H1 (cell line): ENCODE measurements around the gene ELMO1.

ENCODE experiments used
- CTCF ChIP-seq, 3 experiments: IDR thresholded peaks; 1 replicate in 2 of 3; 2 replicates in 1 of 3; pipeline versions ENCODE4 v1.5.1 to v1.6.1; 2011; ENCODE audit warnings: low read length in 3 of 3, mild to moderate bottlenecking in 3 of 3, inconsistent platforms in 2 of 3, low read depth in 1 of 3, moderate library complexity in 1 of 3; ENCODE audit not compliant: insufficient read depth in 1 of 3; ENCODE audit errors: control extremely low read depth in 1 of 3
- GABPA ChIP-seq: IDR thresholded peaks from 2 replicates; pipeline ENCODE4 v1.6.1; 2011; ENCODE audit warnings: mild to moderate bottlenecking, low read length, moderate library complexity, borderline replicate concordance; ENCODE audit not compliant: insufficient read depth
- HDAC2 ChIP-seq, 2 experiments: fragments of 300-600 bp in 1 of 2; sonication (generic) in 1 of 2; IDR thresholded peaks; 2 replicates each; pipeline ENCODE4 v1.6.1; 2011 to 2012; ENCODE audit warnings: low read depth in 2 of 2, low read length in 2 of 2, mild to moderate bottlenecking in 2 of 2, moderate library complexity in 2 of 2, borderline replicate concordance in 1 of 2, inconsistent platforms in 1 of 2
- KDM1A ChIP-seq: fragments of 200-600, 300-600 bp; sonication (generic); IDR thresholded peaks from 2 replicates; pipeline ENCODE4 v1.7.1; 2016; ENCODE audit warnings: mild to moderate bottlenecking, low read length, borderline replicate concordance
- RFX5 ChIP-seq: IDR thresholded peaks from 2 replicates; pipeline ENCODE4 v1.6.1; 2011; ENCODE audit warnings: low read depth, low read length, improper control_type of control experiment, borderline replicate concordance
- RNF2 ChIP-seq: fragments of 200-900, 300-1000 bp; sonication (generic); IDR thresholded peaks from 2 replicates; pipeline ENCODE4 v1.7.1; 2016; ENCODE audit warnings: borderline replicate concordance, low read depth, mild to moderate bottlenecking, antibody characterized with exemption, low read length; ENCODE audit not compliant: poor library complexity, severe bottlenecking; ENCODE audit errors: missing control alignments
- SP2 ChIP-seq: IDR thresholded peaks from 2 replicates; pipeline ENCODE4 v1.6.1; 2012; ENCODE audit warnings: mild to moderate bottlenecking, low read length, inconsistent platforms
- TAF1 ChIP-seq: IDR thresholded peaks from 2 replicates; pipeline ENCODE4 v1.6.1; 2011; ENCODE audit warnings: mild to moderate bottlenecking, low read depth, low read length
- USF2 ChIP-seq: IDR thresholded peaks from 2 replicates; pipeline ENCODE4 v1.6.1; 2011; ENCODE audit warnings: low read length, improper control_type of control experiment

GRCh38 chr7:37295401-37295800, 153.3 kb downstream of the ELMO1 start:
- TF ChIP-seq GABPA (no peak), RNF2 (no peak), USF2 (no peak), HDAC2 (IDR thresholded peaks at IDR 0.05; ENCODE audit: borderline replicate concordance in 1 of 2, low read depth in 2 of 2, low read length in 2 of 2) (no peak), KDM1A (no peak), TAF1 (no peak), CTCF (IDR thresholded peaks at IDR 0.05; ENCODE audit: control extremely low read depth in 1 of 3, insufficient read depth in 1 of 3, low read depth in 1 of 3, low read length in 3 of 3) (no peak), SP2 (no peak), RFX5 (no peak)
